T-helper 1 cell treated with Interleukin-12 subunit alpha and Interleukin-12 subunit beta and Interleukin-4 antibody, amounts not matched to agents 30 μg/mL and 1 μg/mL, for 36 hours (primary cell): ENCODE results near the gene FALEC.

Source experiments
- H3K27ac Mint-ChIP-seq: one replicate; pipeline ENCODE4 v1.8.0; 2021; ENCODE audit warnings: mild to moderate bottlenecking, mixed read lengths
- H3K27me3 Mint-ChIP-seq: one replicate; pipeline ENCODE4 v1.8.0; 2021; ENCODE audit warnings: low read depth, mixed read lengths
- H3K36me3 Mint-ChIP-seq: one replicate; pipeline ENCODE4 v1.8.0; 2021; ENCODE audit warnings: low read depth, mixed read lengths
- H3K4me1 Mint-ChIP-seq: one replicate; pipeline ENCODE4 v1.8.0; 2021; ENCODE audit warnings: low read depth, mixed read lengths
- H3K4me3 Mint-ChIP-seq: one replicate; pipeline ENCODE4 v1.8.0; 2021; ENCODE audit warnings: mild to moderate bottlenecking, moderate library complexity, mixed read lengths
- H3K9me3 Mint-ChIP-seq: one replicate; pipeline ENCODE4 v1.8.0; 2021; ENCODE audit warnings: mixed read lengths

FALEC gene

GRCh38 chr1:150515328-150516049 lies at the start of gene FALEC:
Gene FALEC (plus strand): TSS chr1:150515752.
- H3K9me3 Mint-ChIP-seq: no peaks in the 10 kb centered on the region
- H3K4me1 Mint-ChIP-seq: peaks cover 15% of the 10 kb centered on the region
- H3K36me3 Mint-ChIP-seq: peaks cover 3% of the 10 kb centered on the region
- peak within 1 kb of the TSS; percentile 26 for H3K27ac Mint-ChIP-seq
- peak within 1 kb of the TSS; percentile 92 for H3K4me3 Mint-ChIP-seq
- H3K27me3 Mint-ChIP-seq: no peaks in the 10 kb centered on the region

GRCh38 chr1:150466964-150467363 lies 48.6 kb upstream of the FALEC start:
- Mint-ChIP-seq H3K27ac (no peak overlapping the region), H3K36me3 (peaks cover 29% of the 10 kb centered on the region), H3K9me3 (no peaks in the 10 kb centered on the region), H3K4me1 (peaks cover 5% of the 10 kb centered on the region), H3K4me3 (no peak overlapping the region), H3K27me3 (no peaks in the 10 kb centered on the region)

GRCh38 chr1:150469291-150469690 lies 46.3 kb upstream of the FALEC start:
- H3K27ac Mint-ChIP-seq: no peak overlapping the region
- peaks cover 7% of the 10 kb centered on the region for H3K4me1 Mint-ChIP-seq
- no peak overlapping the region for H3K4me3 Mint-ChIP-seq
- H3K9me3 Mint-ChIP-seq: no peaks in the 10 kb centered on the region
- H3K36me3 Mint-ChIP-seq: peaks cover 36% of the 10 kb centered on the region
- H3K27me3 Mint-ChIP-seq: no peaks in the 10 kb centered on the region

GRCh38 chr1:150472601-150473200 lies 42.9 kb upstream of the FALEC start:
- Mint-ChIP-seq H3K27me3 (no peaks in the 10 kb centered on the region), H3K4me1 (peaks cover 5% of the 10 kb centered on the region), H3K27ac (no peak overlapping the region), H3K4me3 (no peak overlapping the region), H3K36me3 (peaks cover 30% of the 10 kb centered on the region), H3K9me3 (no peaks in the 10 kb centered on the region)

- peaks cover 5% of the 10 kb centered on the region for H3K4me1 Mint-ChIP-seq
- no peaks in the 10 kb centered on the region for H3K27me3 Mint-ChIP-seq
- H3K36me3 Mint-ChIP-seq: peaks cover 30% of the 10 kb centered on the region
- no peaks in the 10 kb centered on the region for H3K9me3 Mint-ChIP-seq
- no peak overlapping the region for H3K4me3 Mint-ChIP-seq
- H3K27ac Mint-ChIP-seq: no peak overlapping the region
Observed at GRCh38 chr1:150473659-150474058, 41.9 kb upstream of the FALEC start.

- Mint-ChIP-seq H3K27ac (no peak overlapping the region), H3K27me3 (no peaks in the 10 kb centered on the region), H3K4me1 (peaks cover 5% of the 10 kb centered on the region), H3K36me3 (peaks cover 30% of the 10 kb centered on the region), H3K9me3 (no peaks in the 10 kb centered on the region), H3K4me3 (no peak overlapping the region)
Observed at GRCh38 chr1:150474869-150475268, 40.7 kb upstream of the FALEC start.

GRCh38 chr1:150476754-150477153 lies 38.8 kb upstream of the FALEC start:
- H3K36me3 Mint-ChIP-seq: peaks cover 13% of the 10 kb centered on the region
- no peaks in the 10 kb centered on the region for H3K9me3 Mint-ChIP-seq
- peaks cover 5% of the 10 kb centered on the region for H3K4me1 Mint-ChIP-seq
- H3K27me3 Mint-ChIP-seq: no peaks in the 10 kb centered on the region
- H3K27ac Mint-ChIP-seq: no peak overlapping the region
- H3K4me3 Mint-ChIP-seq: no peak overlapping the region

GRCh38 chr1:150477320-150477719 lies 38.2 kb upstream of the FALEC start:
- Mint-ChIP-seq H3K36me3 (peaks cover 8% of the 10 kb centered on the region), H3K27ac (no peak overlapping the region), H3K4me3 (no peak overlapping the region), H3K9me3 (no peaks in the 10 kb centered on the region), H3K27me3 (no peaks in the 10 kb centered on the region), H3K4me1 (peaks cover 5% of the 10 kb centered on the region)

- Mint-ChIP-seq H3K36me3 (peaks cover 5% of the 10 kb centered on the region), H3K4me3 (no peak overlapping the region), H3K9me3 (no peaks in the 10 kb centered on the region), H3K27ac (no peak overlapping the region), H3K4me1 (peaks cover 5% of the 10 kb centered on the region), H3K27me3 (no peaks in the 10 kb centered on the region)
Observed at GRCh38 chr1:150477733-150478132, 37.8 kb upstream of the FALEC start.

- peaks cover under 1% of the 10 kb centered on the region for H3K36me3 Mint-ChIP-seq
- no peak overlapping the region for H3K27ac Mint-ChIP-seq
- no peaks in the 10 kb centered on the region for H3K27me3 Mint-ChIP-seq
- no peaks in the 10 kb centered on the region for H3K9me3 Mint-ChIP-seq
- peaks cover under 1% of the 10 kb centered on the region for H3K4me1 Mint-ChIP-seq
- no peak overlapping the region for H3K4me3 Mint-ChIP-seq
Observed at GRCh38 chr1:150479370-150479769, 36.2 kb upstream of the FALEC start.

- H3K4me1 Mint-ChIP-seq: peaks cover 2% of the 10 kb centered on the region
- H3K36me3 Mint-ChIP-seq: no peaks in the 10 kb centered on the region
- no peak overlapping the region for H3K4me3 Mint-ChIP-seq
- no peak overlapping the region for H3K27ac Mint-ChIP-seq
- no peaks in the 10 kb centered on the region for H3K9me3 Mint-ChIP-seq
- H3K27me3 Mint-ChIP-seq: no peaks in the 10 kb centered on the region
Observed at GRCh38 chr1:150479927-150480352, 35.6 kb upstream of the FALEC start.

- Mint-ChIP-seq H3K27ac (no peak overlapping the region), H3K4me3 (no peak overlapping the region), H3K36me3 (peaks cover 9% of the 10 kb centered on the region), H3K27me3 (no peaks in the 10 kb centered on the region), H3K9me3 (no peaks in the 10 kb centered on the region), H3K4me1 (peaks cover 18% of the 10 kb centered on the region)
Observed at GRCh38 chr1:150484431-150484830, 31.1 kb upstream of the FALEC start.

GRCh38 chr1:150484861-150485260 lies 30.7 kb upstream of the FALEC start:
- H3K27ac Mint-ChIP-seq: no peak overlapping the region
- H3K9me3 Mint-ChIP-seq: no peaks in the 10 kb centered on the region
- H3K27me3 Mint-ChIP-seq: no peaks in the 10 kb centered on the region
- H3K36me3 Mint-ChIP-seq: peaks cover 9% of the 10 kb centered on the region
- no peak overlapping the region for H3K4me3 Mint-ChIP-seq
- peaks cover 18% of the 10 kb centered on the region for H3K4me1 Mint-ChIP-seq

- Mint-ChIP-seq H3K4me3 (peak within 1 kb of the TSS; percentile 99), H3K27me3 (no peaks in the 10 kb centered on the region), H3K27ac (peak within 1 kb of the TSS; percentile 98), H3K36me3 (peaks cover 13% of the 10 kb centered on the region), H3K9me3 (no peaks in the 10 kb centered on the region), H3K4me1 (peaks cover 20% of the 10 kb centered on the region)
Observed at GRCh38 chr1:150486966-150487762, 28.4 kb upstream of the FALEC start, which contains the start of gene TARS2. Gene TARS2 (plus strand): TSS chr1:150487419. CDS start chr1:150487451, 32 bp downstream.

- Mint-ChIP-seq H3K9me3 (no peaks in the 10 kb centered on the region), H3K4me1 (peaks cover 20% of the 10 kb centered on the region), H3K36me3 (peaks cover 18% of the 10 kb centered on the region), H3K27me3 (no peaks in the 10 kb centered on the region), H3K27ac (peak overlapping the region; percentile 98), H3K4me3 (peak overlapping the region; percentile 99)
Observed at GRCh38 chr1:150487763-150488115, 27.8 kb upstream of the FALEC start.
